GM12873 (cell line): Measurements from ENCODE around the gene FAM222B.

Source experiments
- TF ChIP-seq, protein P1 (sequence below): IDR thresholded peaks from 2 replicates; pipeline ENCODE4 v1.5.1; 2012; ENCODE audit warnings: low read depth, mild to moderate bottlenecking, moderate library complexity, low read length, control low read depth; ENCODE audit not compliant: insufficient read depth; ENCODE audit errors: missing control alignments

The FAM222B gene

DNA sequence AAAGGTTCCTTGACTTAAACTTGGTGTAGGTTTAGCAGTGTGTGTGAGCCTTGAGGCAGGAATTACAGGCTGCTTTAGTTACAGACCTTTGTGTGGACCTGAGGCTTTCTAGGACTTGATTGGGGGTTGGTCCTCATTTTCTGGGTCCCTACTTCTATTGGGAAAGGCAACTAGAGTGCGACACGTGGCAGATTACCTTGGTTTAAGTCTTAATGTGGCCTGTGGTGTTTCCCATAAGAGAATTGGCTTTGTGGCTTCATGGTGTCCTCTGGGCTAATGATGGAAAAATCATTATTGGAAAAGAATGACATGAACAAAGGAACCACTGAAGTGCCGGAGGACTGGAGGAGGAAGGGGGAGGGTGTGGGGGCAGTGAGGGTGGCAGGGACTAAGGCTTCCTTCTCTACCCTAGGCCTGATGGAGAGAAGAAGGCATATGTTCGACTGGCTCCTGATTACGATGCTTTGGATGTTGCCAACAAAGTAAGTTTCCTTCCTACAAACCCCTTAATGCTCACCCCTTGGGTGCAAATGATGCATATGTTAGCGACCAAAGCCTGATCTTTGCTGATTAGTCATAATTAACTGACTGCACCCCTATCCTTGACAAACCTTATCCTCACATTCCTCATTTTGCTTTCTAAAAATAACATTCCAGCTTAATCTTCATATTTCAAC lies 119.3 kb downstream of the FAM222B start:
- TF ChIP-seq, protein P1, sequence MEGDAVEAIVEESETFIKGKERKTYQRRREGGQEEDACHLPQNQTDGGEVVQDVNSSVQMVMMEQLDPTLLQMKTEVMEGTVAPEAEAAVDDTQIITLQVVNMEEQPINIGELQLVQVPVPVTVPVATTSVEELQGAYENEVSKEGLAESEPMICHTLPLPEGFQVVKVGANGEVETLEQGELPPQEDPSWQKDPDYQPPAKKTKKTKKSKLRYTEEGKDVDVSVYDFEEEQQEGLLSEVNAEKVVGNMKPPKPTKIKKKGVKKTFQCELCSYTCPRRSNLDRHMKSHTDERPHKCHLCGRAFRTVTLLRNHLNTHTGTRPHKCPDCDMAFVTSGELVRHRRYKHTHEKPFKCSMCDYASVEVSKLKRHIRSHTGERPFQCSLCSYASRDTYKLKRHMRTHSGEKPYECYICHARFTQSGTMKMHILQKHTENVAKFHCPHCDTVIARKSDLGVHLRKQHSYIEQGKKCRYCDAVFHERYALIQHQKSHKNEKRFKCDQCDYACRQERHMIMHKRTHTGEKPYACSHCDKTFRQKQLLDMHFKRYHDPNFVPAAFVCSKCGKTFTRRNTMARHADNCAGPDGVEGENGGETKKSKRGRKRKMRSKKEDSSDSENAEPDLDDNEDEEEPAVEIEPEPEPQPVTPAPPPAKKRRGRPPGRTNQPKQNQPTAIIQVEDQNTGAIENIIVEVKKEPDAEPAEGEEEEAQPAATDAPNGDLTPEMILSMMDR = no peak

DNA sequence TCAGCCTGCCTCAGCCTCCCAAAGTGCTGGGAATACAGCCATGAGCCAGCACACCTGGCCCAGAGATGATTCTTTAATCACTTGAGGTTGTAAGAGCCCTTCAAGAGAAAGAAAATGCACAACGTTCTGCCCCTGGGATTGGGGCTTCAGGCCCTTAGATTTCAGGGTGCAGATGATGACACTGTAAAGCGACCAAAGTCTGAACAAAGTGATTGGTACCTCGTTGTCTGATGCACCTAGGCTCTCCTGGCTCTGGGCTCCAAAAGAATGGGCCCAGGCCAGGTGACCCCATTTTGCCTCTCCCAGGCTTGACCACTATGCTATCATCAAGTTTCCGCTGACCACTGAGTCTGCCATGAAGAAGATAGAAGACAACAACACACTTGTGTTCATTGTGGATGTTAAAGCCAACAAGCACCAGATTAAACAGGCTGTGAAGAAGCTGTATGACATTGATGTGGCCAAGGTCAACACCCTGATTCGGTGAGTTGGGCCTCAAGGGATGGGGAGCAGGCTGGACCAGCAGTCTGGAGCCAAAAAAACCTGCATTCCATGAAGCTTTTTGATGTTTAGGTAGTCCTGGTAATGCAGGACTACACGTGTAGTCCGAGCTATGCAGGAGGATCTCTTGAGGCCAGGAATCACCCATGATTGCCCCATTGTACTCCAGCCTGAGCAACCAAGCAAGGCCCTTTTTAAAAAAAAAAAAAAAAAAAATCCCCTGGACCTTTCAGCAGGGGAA lies 120.0 kb downstream of the FAM222B start:
- TF ChIP-seq, protein P1 = no peak

DNA sequence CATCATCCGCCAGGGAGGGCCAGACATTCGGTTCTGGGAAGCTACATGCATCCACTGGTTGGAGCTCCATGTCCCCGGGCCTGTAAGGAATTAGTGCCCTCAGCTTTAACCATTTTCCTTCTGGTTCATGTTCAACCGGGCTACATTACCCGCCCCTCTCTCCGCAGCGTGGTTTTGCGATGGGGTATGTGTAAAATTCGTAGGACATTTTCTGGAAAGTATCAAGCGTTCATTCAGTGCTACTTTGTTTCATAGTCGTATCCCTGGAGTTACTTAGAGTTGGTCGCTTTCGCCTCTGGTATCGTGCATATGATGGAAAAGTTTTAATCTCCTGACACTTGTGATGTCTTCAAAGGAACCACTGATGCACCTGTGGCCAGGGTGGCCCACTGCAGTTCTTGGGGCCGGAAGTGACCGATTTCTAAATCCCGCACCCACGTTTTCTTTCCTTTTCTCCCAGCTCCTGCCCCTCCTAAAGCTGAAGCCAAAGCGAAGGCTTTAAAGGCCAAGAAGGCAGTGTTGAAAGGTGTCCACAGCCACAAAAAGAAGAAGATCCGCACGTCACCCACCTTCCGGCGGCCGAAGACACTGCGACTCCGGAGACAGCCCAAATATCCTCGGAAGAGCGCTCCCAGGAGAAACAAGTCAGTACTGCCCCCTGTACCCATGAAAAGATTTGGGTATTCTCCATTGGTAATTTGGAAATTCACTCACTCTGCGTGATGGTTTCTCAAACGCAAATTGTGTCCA lies 122.2 kb downstream of the FAM222B start:
- TF ChIP-seq, protein P1 = peak; percentile 24

DNA sequence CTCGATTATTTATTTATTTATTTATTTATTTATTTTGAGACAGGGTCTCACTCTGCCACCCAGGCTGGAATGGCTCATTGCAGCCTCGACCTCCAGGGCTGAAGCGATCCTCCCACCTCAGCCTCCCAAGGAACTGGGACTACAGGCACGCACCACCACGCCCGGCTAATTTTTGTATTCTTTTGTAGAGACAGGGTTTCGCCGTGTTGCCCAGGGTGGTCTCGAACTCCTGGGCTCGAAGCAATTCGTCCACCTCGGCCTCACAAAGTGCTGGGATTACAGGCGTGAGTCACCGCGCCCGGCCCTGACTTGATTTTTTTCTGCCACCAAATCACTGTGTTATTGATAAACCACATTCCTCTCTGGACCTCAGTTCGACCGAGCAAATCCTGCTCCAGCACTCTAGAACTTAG lies 123.6 kb downstream of the FAM222B start:
- TF ChIP-seq, protein P1 = no peak

DNA sequence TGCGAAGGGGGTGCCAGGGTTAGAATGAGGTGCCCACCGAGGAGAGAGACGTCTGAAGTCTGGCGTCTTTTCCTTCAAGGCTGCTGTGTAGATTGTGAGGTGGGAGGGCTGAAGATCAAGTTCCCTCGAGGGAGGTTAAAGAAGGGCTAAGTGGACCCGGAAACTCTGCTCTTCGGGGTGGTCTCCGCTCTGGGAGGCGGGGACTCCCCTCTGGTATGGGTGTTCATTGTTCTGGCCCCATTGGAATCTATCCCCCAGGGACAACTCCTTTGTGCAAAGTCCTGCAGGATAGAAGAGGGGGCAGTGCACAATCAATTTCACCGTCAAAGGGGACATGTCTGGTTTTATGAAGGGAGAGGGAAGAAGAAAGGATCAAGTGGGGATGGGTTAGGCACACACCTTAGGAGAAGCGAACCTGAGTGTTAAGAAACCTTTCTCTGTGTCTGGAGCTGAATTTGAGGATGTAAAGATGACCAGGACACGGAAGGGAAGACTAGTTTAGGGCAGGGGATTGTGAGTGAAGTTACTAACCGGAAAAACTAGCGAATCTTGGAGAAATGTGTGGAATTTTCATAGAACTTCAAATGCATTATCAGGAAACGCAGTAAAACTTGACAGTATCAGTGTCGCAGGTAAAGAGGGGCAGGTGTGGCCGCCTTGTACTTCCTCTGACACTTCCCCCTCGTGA lies 124.1 kb downstream of the FAM222B start:
- TF ChIP-seq, protein P1 = no peak

DNA sequence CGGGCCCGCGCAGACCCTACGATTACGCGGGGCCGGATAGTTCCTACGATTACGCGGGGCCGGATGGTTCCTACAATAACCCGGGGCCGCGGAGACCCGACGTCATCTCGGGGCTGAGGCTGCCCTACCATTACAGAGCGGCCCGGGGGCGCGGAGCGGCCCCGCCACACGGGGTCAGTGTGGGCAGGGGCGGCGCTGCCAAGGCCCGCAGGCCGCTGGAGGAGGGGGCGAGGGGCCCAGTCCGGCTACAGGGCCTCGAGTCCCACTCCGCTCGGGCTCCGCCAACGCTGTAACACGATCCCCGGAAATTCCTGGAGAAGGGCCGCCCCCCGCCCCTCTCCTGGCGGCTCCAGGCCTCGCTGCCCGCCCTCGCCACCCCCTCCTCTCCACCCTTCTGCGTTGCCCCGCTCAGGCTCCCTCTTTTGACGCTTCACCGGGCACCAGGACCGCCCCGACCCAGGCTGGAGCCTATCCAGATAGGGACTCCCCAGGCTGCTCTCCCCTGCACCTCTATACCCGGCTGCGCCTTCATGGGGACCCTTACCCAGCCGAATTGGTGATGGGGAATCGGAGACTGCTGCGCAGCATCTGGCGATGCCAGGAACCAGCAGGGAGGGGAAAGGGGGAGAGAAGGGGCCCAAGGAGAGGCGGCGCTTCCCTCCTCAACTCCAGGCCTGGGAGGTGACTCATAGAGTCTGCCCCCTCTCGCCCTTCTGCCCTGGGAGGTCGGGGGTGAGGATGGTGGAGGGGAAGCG lies 124.8 kb downstream of the FAM222B start, which contains the start of gene RAB34:
Gene RAB34, minus strand, starts transcription at position 291 of the 755 bp plus-strand sequence. CDS start 602 bp downstream, outside the sequence.
- TF ChIP-seq, protein P1 = peak; percentile 42
